SK-N-MC (cell line): ENCODE results near the gene GPRIN1.

Experiments used
- EZH2 ChIP-seq: fragments of 200-600 bp; sonication (generic); IDR thresholded peaks from one replicate; pipeline ENCODE4 v1.6.1; 2017; ENCODE audit warnings: antibody characterized with exemption
- POLR2AphosphoS5 ChIP-seq: IDR thresholded peaks from 2 replicates; pipeline ENCODE4 v1.6.1; 2012; ENCODE audit warnings: mild to moderate bottlenecking, low read depth, low read length, borderline replicate concordance

- no peak for TF ChIP-seq POLR2AphosphoS5
- no peak for TF ChIP-seq EZH2
These were observed 36.2 kb downstream of the GPRIN1 start for GRCh38 chr5:176573564-176574296.
